Left forelimb (tissue), 1 donor: ENCODE data around the gene CEBPZOS.
"Not testable (repeated sequence)": the region's sequence is repeated elsewhere in the genome, so short reads cannot be mapped to it uniquely, and the experiment has no call there.

Experiments used
- DNase-seq: peaks from one replicate; pipeline ENCODE4 v3.0.0-alpha.2; 2018; ENCODE audit warnings: low spot score

The CEBPZOS gene

DNA sequence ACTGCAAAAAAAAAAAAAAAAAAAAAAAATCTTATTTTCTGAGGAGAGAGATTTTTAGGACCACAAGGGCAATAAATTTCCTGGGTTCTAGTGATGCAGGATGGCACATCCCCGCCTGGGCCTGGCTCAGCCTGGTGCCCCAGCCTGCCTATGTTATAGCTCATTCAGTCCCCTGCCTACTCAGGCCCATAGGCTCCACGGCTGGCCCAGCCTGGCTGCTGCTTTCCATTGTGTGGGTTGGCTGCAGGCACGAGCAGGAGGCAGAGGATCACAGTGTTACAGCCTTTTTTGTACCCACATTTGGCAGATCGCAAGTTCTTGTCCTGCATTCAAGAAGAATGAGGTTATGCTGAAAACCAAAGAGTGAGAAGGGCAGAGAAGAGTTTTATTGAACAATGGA lies 5.0 kb upstream of the CEBPZOS start:
- DNase-seq: no peak

GRCh38 chr2:37191747-37192146 lies 4.5 kb upstream of the CEBPZOS start:
- no peak for DNase-seq

GRCh38 chr2:37192551-37192950 lies 3.7 kb upstream of the CEBPZOS start:
- DNase-seq: no peak

DNA sequence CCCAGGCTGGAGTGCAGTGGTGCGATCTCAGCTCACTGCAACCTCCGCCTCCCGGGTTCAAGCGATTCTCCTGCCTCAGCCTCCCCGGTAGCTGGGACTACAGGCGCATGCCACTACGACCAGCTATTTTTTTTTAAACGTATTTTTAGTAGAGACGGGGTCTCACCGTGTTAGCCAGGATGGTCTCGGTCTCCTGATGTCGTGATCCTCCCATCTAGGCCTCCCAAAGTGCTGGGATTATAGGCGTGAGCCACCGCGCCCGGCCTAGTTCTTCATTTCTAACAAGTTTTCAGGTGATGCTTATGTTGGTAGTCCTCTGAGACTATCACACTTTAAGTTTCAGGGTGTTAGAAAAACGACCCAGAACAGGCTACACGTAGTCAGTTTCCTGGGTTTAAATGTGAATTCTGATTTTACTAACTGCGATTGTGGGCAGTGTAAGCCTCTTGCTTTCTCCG lies 405 bp upstream of the CEBPZOS start:
- not testable (repeated sequence) for DNase-seq

DNA sequence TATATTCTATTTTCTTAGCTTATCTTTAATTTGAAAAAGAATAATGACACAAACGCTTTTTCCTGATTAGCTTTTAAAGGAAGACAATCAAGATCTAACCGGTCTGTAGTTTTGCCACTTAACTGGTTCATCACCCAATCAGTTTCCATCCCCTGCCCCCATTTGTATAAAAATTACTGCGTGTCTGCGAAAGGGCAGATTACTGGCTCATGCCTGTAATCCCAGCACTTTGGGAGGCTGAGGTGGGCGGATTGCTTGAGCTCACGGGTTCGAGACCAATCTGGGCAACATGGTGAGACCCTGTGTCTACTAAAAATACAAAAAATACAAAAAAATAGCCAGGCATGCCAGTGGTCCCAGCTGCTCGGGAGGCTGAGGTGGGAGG lies 2.4 kb downstream of the CEBPZOS start:
- DNase-seq: no peak

- no peak for DNase-seq
Measured at GRCh38 chr2:37201208-37201607, 4.9 kb downstream of the CEBPZOS start.

- DNase-seq: no peak
Measured at GRCh38 chr2:37201766-37202165, 5.5 kb downstream of the CEBPZOS start.

DNA sequence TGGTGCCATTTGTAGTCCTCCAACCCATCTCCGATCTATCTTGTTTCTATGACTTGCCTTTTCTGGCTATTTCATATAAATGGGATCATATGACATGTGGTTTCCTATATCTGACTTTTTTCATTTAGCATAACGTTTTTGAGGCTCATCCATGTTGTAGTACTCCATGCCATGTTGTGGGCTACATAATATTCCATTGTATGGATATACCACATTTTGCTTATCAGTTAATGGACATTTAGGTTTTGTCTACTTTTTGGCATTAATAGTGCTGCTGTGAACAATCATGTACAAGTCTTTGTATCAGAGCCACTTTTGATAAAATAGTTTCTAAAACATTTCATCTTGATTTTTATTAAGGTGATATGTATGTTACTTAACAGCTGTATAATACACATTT lies 7.4 kb downstream of the CEBPZOS start:
- DNase-seq: no peak

DNA sequence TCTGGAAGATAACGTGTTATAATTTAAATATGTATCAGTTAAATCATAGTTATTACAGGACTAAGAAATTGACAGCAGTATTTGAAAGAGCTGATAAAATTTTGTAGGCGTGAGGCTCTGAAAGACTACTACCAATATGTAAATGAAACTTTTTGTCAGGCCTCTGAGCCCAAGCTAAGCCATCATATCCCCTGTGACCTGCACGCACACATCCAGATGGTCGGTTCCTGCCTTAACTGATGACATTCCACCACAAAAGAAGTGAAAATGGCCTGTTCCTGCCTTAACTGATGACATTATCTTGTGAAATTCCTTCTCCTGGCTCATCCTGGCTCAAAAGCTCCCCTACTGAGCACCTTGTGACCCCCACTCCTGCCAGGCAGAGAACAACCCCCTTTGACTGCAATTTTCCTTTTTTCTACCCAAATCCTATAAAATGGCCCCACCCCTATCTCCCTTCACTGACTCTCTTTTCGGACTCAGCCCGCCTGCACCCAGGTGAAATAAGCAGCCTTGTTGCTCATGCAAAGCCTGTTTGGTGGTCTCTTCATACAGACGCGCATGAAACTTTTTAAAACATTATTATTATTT lies 8.9 kb downstream of the CEBPZOS start:
- DNase-seq: not testable (repeated sequence)

DNA sequence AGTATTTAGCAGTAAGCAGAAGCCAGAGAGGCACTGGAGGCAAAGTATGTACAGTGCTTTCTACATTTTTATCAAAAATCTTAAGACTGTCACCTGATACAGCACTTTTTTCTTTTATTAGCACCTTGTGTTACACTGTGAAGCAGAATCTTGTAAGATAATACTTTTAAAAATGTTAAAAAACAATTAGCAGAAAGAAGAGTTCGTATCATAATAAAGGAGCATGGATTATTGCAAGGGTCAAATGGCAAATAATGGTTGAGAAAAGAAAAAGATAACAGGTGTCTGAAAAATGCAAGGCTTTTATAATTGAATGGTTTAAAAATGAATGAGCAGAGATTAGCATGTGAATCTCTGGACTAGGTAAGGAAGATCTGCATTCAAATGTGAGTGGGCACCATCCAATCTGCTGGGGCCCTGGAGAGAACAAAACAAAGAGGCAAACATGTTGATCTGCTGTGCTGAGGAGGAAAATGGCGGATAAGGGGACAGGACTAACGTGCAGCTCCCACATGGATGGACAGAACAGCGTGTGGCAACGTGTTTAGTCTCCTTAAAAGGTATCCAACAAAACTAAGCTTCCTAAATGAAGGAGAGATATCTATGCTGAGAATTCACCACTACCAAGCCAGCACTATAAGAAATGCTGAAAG lies 9.5 kb downstream of the CEBPZOS start:
- no peak for DNase-seq

- DNase-seq: not testable (repeated sequence)
Measured at GRCh38 chr2:37206760-37207159, 10.5 kb downstream of the CEBPZOS start.

DNA sequence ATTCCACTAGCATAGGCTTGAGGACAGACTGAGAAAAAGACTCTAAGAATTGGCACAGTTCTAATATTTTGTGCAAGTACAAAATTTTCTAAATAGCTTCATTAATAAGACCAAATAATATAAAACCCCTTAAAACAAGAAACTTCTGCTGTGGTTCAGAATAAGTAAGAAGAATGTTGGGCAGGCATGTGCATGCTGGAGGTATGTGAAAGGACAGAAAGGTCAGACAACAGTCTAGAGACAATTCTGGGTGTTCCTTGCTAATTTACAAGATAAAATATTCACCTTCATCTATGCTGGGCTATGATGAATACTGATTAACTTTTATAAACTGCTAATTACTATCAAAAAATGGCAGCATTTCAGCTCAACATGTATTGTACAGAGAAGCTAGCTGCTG lies 14.9 kb downstream of the CEBPZOS start:
- no peak for DNase-seq

GRCh38 chr2:37211939-37212338 lies 15.6 kb downstream of the CEBPZOS start:
- DNase-seq: no peak

DNA sequence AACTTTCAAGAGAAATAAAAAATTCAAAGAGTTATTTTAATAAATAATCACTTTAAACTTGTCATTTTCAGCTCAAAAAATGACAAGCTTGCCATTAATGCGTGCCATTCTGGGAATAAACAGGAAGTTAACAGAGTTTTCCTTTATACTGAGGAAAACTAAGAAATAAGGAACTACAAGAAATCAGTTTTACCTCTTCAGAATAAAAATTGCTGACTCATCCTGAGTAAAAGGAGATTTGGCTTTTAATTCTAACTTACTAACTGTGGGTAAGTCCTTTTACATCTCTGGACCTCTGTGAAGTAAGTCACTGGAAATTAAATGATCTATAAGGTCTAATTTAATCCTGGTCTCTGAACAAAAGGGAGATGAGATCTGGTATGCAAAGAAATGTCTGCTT lies 19.0 kb downstream of the CEBPZOS start:
- no peak for DNase-seq

- no peak for DNase-seq
Measured at GRCh38 chr2:37219046-37219445, 22.8 kb downstream of the CEBPZOS start.

- DNase-seq: no peak
Measured at GRCh38 chr2:37223131-37223530, 26.8 kb downstream of the CEBPZOS start.

GRCh38 chr2:37224063-37224462 lies 27.8 kb downstream of the CEBPZOS start:
- DNase-seq: no peak

DNA sequence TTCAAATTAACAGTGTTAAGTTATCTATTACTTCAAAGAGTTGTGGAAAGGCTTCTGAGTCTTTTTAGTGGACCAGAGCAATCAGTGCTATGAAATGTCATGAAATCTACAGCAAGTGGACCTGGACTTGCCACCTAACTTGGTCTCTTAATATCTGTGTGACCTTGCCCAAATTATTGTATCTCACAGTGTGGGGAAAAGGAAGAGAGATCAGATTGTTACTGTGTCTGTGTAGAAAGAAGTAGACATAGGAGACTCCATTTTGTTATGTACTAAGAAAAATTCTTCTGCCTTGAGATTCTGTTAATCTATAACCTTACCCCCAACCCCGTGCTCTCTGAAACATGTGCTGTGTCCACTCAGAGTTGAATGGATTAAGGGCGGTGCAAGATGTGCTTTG lies 28.8 kb downstream of the CEBPZOS start:
- not testable (repeated sequence) for DNase-seq

DNA sequence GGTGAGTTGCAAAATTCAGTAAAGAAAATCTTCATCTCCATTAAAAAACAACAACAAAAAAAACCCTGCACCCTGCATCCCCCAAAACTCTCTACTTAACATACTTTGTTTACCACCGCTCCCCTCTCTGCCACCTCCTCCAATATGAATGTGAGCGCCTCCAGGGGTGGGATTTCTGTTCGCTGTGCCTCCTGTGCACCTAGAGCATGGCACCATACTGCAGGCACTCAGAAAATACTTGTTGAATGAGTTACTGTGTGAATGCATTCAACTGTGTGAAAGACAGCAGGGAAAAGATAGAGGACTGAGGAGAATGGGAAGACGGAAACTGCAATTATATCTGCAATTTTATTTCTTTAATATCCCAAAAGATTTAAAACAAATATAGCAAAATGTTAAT lies 30.6 kb downstream of the CEBPZOS start:
- no peak for DNase-seq

GRCh38 chr2:37228788-37229187 lies 32.5 kb downstream of the CEBPZOS start:
- no peak for DNase-seq

- DNase-seq: no peak
Measured at GRCh38 chr2:37230581-37230980, 34.3 kb downstream of the CEBPZOS start.

DNA sequence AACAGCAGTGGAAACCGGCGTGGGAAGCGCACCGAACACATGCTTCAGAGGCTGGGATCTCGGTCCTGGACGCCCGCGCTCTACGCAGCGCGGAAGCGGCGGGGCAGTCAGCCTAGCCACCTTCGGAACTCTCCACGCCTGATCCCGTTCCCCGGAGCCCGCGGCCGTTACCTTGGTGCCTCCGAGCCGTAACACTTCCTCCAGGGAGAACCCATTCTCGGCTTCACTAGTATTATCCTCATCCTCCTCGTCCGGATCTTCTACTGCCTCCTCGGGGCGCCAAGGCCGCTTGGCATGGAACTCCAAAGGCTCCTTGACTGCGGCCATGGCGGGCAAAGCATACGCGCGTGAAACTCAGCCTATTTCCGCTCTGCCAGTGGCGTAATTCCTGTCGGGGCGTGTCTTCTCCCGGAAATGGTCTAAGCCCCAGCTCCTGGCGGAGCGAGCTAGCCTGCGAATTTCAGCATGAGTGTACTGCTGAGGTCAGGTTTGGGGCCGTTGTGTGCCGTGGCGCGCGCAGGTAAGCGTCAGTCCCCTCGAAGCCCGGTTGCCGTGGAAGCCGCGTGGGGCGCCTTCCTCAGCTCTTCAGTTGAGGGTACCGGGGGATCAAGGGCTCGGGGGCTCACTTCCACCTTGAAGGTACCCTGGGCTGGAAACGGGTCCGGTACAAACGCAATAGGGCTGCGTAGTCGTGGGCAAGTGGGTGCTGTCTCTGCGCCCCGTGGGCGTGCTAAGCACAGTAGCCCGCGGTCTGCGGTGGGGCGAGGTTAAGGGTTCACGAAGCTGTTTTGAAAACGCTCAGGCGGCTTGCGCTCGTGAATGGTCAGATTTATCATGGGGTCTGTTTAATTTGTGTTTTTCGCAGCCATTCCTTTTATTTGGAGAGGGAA lies 35.2 kb downstream of the CEBPZOS start, which contains the start of the genes CEBPZ and NDUFAF7:
CEBPZ (minus strand) TSS at position 356 of the 890 bp plus-strand sequence; CDS start at position 327, 29 bp downstream.
NDUFAF7 (plus strand) TSS at position 418 of the 890 bp plus-strand sequence; CDS start at position 466, 48 bp downstream.
- DNase-seq: peak; percentile 94
